Ascending aorta (tissue), 2 donors: ENCODE results near the gene WRAP53. TPM values are rescaled to one million over a fixed set of nuclear protein-coding genes. Genes with fewer than 3 reads are reported as not detected.

Experiments used
- DNase-seq, 2 donors: peaks; one replicate each; pipeline ENCODE4 v3.0.0-alpha.2; 2019; ENCODE audit warnings: low spot score in 2 of 2
- H3K27ac ChIP-seq, 2 donors: fragments of 200-600 bp; sonication (generic); one replicate each; pipeline ENCODE4 v1.5.1; 2016 to 2017; ENCODE audit warnings: mild to moderate bottlenecking in 1 of 2
- H3K27me3 ChIP-seq: fragments of 200-600 bp; sonication (generic); one replicate; pipeline ENCODE4 v1.5.1; 2017
- H3K36me3 ChIP-seq, 2 donors: fragments of 200-600 bp; sonication (generic); one replicate each; pipeline ENCODE4 v1.5.1; 2016
- H3K4me1 ChIP-seq, 2 donors: fragments of 200-600 bp; sonication (generic); one replicate each; pipeline ENCODE4 v1.5.1; 2016 to 2017; ENCODE audit warnings: mild to moderate bottlenecking in 1 of 2
- H3K4me3 ChIP-seq, 2 donors: fragments of 200-600 bp; sonication (generic); one replicate each; pipeline ENCODE4 v1.5.1; 2016 to 2017; ENCODE audit warnings: mild to moderate bottlenecking in 1 of 2
- H3K9me3 ChIP-seq, 2 donors: fragments of 200-600 bp; sonication (generic); one replicate each; pipeline ENCODE4 v1.5.1; 2016
- CTCF ChIP-seq, 3 experiments: fragments of 200-600 bp in 2 of 3; fragments of 450-650 bp in 1 of 3; sonication (generic) in 2 of 3; IDR thresholded peaks; one replicate each; pipeline ENCODE4 v1.5.1; 2016 to 2019; ENCODE audit warnings: antibody characterized with exemption in 3 of 3, mild to moderate bottlenecking in 1 of 3, moderate library complexity in 1 of 3
- intact Hi-C: fragments of 100-400 bp; cut with DNase I; formaldehyde crosslinking; loops from one replicate; pipeline ENCODE4 v1.15.1; 2023
- total RNA-seq: library from RNA; depleted of rRNA; stranded (reverse); fragments of >200 nt; gene quantifications from one replicate; pipeline ENCODE4 v1.1.0, GENCODE V29; 2016

Gene WRAP53
- total RNA-seq, 1 donor from 2014 or later: 1.5 TPM

GRCh38 chr17:7695586-7695985 is 7.3 kb downstream of the WRAP53 start:
- TF ChIP-seq CTCF (IDR thresholded peaks at IDR 0.05): no peak
- H3K36me3 ChIP-seq: peaks cover 0 to 12% of the 10 kb centered on the region in 2 donors
- intact Hi-C loops: no loop called here
- H3K9me3 ChIP-seq: no peaks in the 10 kb centered on the region
- H3K27ac ChIP-seq: no peak overlapping the region
- no peak for DNase-seq
- H3K4me3 ChIP-seq: no peak overlapping the region
- H3K4me1 ChIP-seq: no peaks in the 10 kb centered on the region
- H3K27me3 ChIP-seq: no peaks in the 10 kb centered on the region

- Histone ChIP-seq H3K9me3 (no peaks in the 10 kb centered on the region), H3K4me3 (no peak overlapping the region), H3K27me3 (no peaks in the 10 kb centered on the region), H3K4me1 (no peaks in the 10 kb centered on the region), H3K36me3 (peaks cover 9 to 34% of the 10 kb centered on the region in 2 donors), H3K27ac (no peak overlapping the region)
- TF ChIP-seq CTCF (IDR thresholded peaks at IDR 0.05): no peak
- intact Hi-C loops: no loop called here
- DNase-seq: no peak
Measured at GRCh38 chr17:7697828-7698588, 9.7 kb downstream of the WRAP53 start.

GRCh38 chr17:7700510-7700909 is 12.2 kb downstream of the WRAP53 start:
- H3K27ac ChIP-seq: no peak overlapping the region
- H3K27me3 ChIP-seq: peaks cover 5% of the 10 kb centered on the region
- H3K4me3 ChIP-seq: no peak overlapping the region
- DNase-seq: no peak
- TF ChIP-seq CTCF (IDR thresholded peaks at IDR 0.05): no peak
- no peaks in the 10 kb centered on the region for H3K9me3 ChIP-seq
- H3K36me3 ChIP-seq: peaks cover 9 to 27% of the 10 kb centered on the region in 2 donors
- intact Hi-C loops: no loop called here
- peaks cover 6 to 11% of the 10 kb centered on the region in 2 donors for H3K4me1 ChIP-seq

GRCh38 chr17:7701681-7702080 is 13.4 kb downstream of the WRAP53 start:
- Histone ChIP-seq H3K36me3 (peaks cover 9 to 27% of the 10 kb centered on the region in 2 donors), H3K4me3 (no peak overlapping the region), H3K4me1 (peaks cover 6 to 11% of the 10 kb centered on the region in 2 donors), H3K27ac (no peak overlapping the region), H3K27me3 (peaks cover 5% of the 10 kb centered on the region), H3K9me3 (no peaks in the 10 kb centered on the region)
- DNase-seq: no peak
- intact Hi-C loops: no loop called here
- TF ChIP-seq CTCF (IDR thresholded peaks at IDR 0.05): no peak

- H3K9me3 ChIP-seq: no peaks in the 10 kb centered on the region
- intact Hi-C loops: no loop called here
- no peak for DNase-seq
- H3K4me1 ChIP-seq: peaks cover 6 to 11% of the 10 kb centered on the region in 2 donors
- H3K27ac ChIP-seq: no peak overlapping the region
- no peak overlapping the region for H3K4me3 ChIP-seq
- TF ChIP-seq CTCF (IDR thresholded peaks at IDR 0.05): no peak
- H3K27me3 ChIP-seq: peaks cover 5% of the 10 kb centered on the region
- H3K36me3 ChIP-seq: peaks cover 9 to 27% of the 10 kb centered on the region in 2 donors
Measured at GRCh38 chr17:7702776-7703175, 14.5 kb downstream of the WRAP53 start.
